H9 (cell line): ENCODE results near the gene SH3GL2. TPM values are rescaled to one million over a fixed set of nuclear protein-coding genes. Genes with fewer than 3 reads are reported as not detected.

ENCODE experiments used
- DNase-seq: peaks from one replicate; pipeline ENCODE4 v3.0.0-alpha.2; 2017
- H2AFZ ChIP-seq: one replicate; pipeline ENCODE4 v1.6.1; 2013; ENCODE audit warnings: mild to moderate bottlenecking, low read length, control low read depth, moderate library complexity
- H2AK5ac ChIP-seq: 2 replicates; pipeline ENCODE4 v1.6.1; 2013; ENCODE audit warnings: low read length, control low read depth, mixed read lengths; ENCODE audit not compliant: insufficient read length
- H2BK120ac ChIP-seq: one replicate; pipeline ENCODE4 v1.6.1; 2013; ENCODE audit warnings: low read depth, mild to moderate bottlenecking, low read length, control low read depth, inconsistent platforms; ENCODE audit not compliant: poor library complexity, severe bottlenecking
- H2BK12ac ChIP-seq: 2 replicates; pipeline ENCODE4 v1.6.1; 2013; ENCODE audit warnings: low read length, control low read depth, mixed read lengths, low read depth; ENCODE audit not compliant: insufficient read length
- H2BK15ac ChIP-seq: 2 replicates; pipeline ENCODE4 v1.6.1; 2013; ENCODE audit warnings: low read depth, low read length, control low read depth
- H2BK20ac ChIP-seq: one replicate; pipeline ENCODE4 v1.6.1; 2013; ENCODE audit warnings: low read depth, mild to moderate bottlenecking, low read length, control low read depth, inconsistent platforms; ENCODE audit not compliant: poor library complexity, severe bottlenecking
- H2BK5ac ChIP-seq: 2 replicates; pipeline ENCODE4 v1.6.1; 2013; ENCODE audit warnings: low read length, control low read depth, mixed read lengths; ENCODE audit not compliant: insufficient read length
- H3K14ac ChIP-seq: 2 replicates; pipeline ENCODE4 v1.6.1; 2013; ENCODE audit warnings: low read length, control low read depth; ENCODE audit not compliant: insufficient read depth
- H3K18ac ChIP-seq: 2 replicates; pipeline ENCODE4 v1.6.1; 2013; ENCODE audit warnings: low read depth, mild to moderate bottlenecking, mixed read lengths, low read length, control low read depth; ENCODE audit not compliant: insufficient read length
- H3K23ac ChIP-seq: 2 replicates; pipeline ENCODE4 v1.6.1; 2013; ENCODE audit warnings: low read length, control low read depth, mixed read lengths, low read depth; ENCODE audit not compliant: insufficient read length
- H3K23me2 ChIP-seq: 2 replicates; pipeline ENCODE4 v1.6.1; 2013; ENCODE audit warnings: low read depth, mild to moderate bottlenecking, mixed read lengths, low read length, control low read depth; ENCODE audit not compliant: insufficient read length, poor library complexity, severe bottlenecking
- H3K27ac ChIP-seq: 2 replicates; pipeline ENCODE4 v1.5.1; 2013; ENCODE audit warnings: low read length, control low read depth, mixed read lengths, low read depth; ENCODE audit not compliant: insufficient read length
- H3K27me3 ChIP-seq: 2 replicates; pipeline ENCODE4 v1.6.1; 2013; ENCODE audit warnings: low read length, control low read depth, inconsistent platforms; ENCODE audit not compliant: insufficient read depth
- H3K4ac ChIP-seq: 2 replicates; pipeline ENCODE4 v1.6.1; 2013; ENCODE audit warnings: low read depth, mild to moderate bottlenecking, control low read depth, inconsistent platforms, low read length, moderate library complexity
- H3K4me1 ChIP-seq: 2 replicates; pipeline ENCODE4 v1.6.1; 2013; ENCODE audit warnings: low read length, control low read depth, inconsistent platforms; ENCODE audit not compliant: insufficient read depth
- H3K4me2 ChIP-seq: 2 replicates; pipeline ENCODE4 v1.6.1; 2013; ENCODE audit warnings: low read length, control low read depth, mixed read lengths; ENCODE audit not compliant: insufficient read length, insufficient read depth
- H3K56ac ChIP-seq: 2 replicates; pipeline ENCODE4 v1.6.1; 2013; ENCODE audit warnings: low read depth, mild to moderate bottlenecking, mixed read lengths, low read length, control low read depth; ENCODE audit not compliant: insufficient read length
- H3K79me1 ChIP-seq: 2 replicates; pipeline ENCODE4 v1.6.1; 2013; ENCODE audit warnings: low read depth, mild to moderate bottlenecking, moderate library complexity, low read length, control low read depth, inconsistent platforms; ENCODE audit not compliant: insufficient read depth, poor library complexity, severe bottlenecking
- H3K79me2 ChIP-seq: 2 replicates; pipeline ENCODE4 v1.6.1; 2013; ENCODE audit warnings: low read length, control low read depth, inconsistent platforms; ENCODE audit not compliant: insufficient read depth
- H3K9ac ChIP-seq: 2 replicates; pipeline ENCODE4 v1.6.1; 2013; ENCODE audit warnings: low read length, control low read depth, mixed read lengths; ENCODE audit not compliant: insufficient read length; ENCODE audit errors: extremely low read depth
- H3K9me3 ChIP-seq: one replicate; pipeline ENCODE4 v1.6.1; 2013; ENCODE audit warnings: low read depth, low read length, inconsistent platforms; ENCODE audit not compliant: control insufficient read depth
- H3T11ph ChIP-seq: one replicate; pipeline ENCODE4 v1.6.1; 2013; ENCODE audit warnings: mild to moderate bottlenecking, low read length, control low read depth, inconsistent platforms
- H4K20me1 ChIP-seq: one replicate; pipeline ENCODE4 v1.6.1; 2013; ENCODE audit not compliant: control insufficient read depth, insufficient read length, insufficient read depth
- H4K5ac ChIP-seq: 2 replicates; pipeline ENCODE4 v1.6.1; 2013; ENCODE audit warnings: low read depth, mild to moderate bottlenecking, mixed read lengths, low read length, control low read depth; ENCODE audit not compliant: insufficient read length
- H4K8ac ChIP-seq: replicated peaks from 2 replicates; pipeline ENCODE4 v1.6.1; 2013; ENCODE audit warnings: low read length, control low read depth, mixed read lengths, low read depth; ENCODE audit not compliant: insufficient read length
- H4K91ac ChIP-seq: 2 replicates; pipeline ENCODE4 v1.6.1; 2013; ENCODE audit warnings: low read depth, mild to moderate bottlenecking, moderate library complexity, mixed read lengths, low read length, control low read depth; ENCODE audit not compliant: insufficient read length
- H3K27ac Mint-ChIP-seq, 3 experiments: 2 replicates in 2 of 3; 3 replicates in 1 of 3; pipeline ENCODE4 v1.8.0; 2020 to 2021; ENCODE audit warnings: mixed read lengths in 3 of 3, mild to moderate bottlenecking in 1 of 3, moderate library complexity in 1 of 3
- H3K27me3 Mint-ChIP-seq: 2 replicates; pipeline ENCODE4 v1.8.0; 2021; ENCODE audit warnings: low read depth, mild to moderate bottlenecking, moderate library complexity, mixed read lengths
- H3K36me3 Mint-ChIP-seq, 3 experiments: 2 replicates in 2 of 3; 3 replicates in 1 of 3; pipeline ENCODE4 v1.8.0; 2020 to 2021; ENCODE audit warnings: low read depth in 3 of 3, mixed read lengths in 3 of 3; ENCODE audit not compliant: insufficient read depth in 1 of 3
- H3K4me1 Mint-ChIP-seq, 2 experiments: 2 replicates each; pipeline ENCODE4 v1.8.0; 2020; ENCODE audit warnings: mixed read lengths in 2 of 2
- H3K4me3 Mint-ChIP-seq, 2 experiments: 2 replicates in 1 of 2; 3 replicates in 1 of 2; pipeline ENCODE4 v1.8.0; 2020 to 2021; ENCODE audit warnings: mild to moderate bottlenecking in 2 of 2, mixed read lengths in 2 of 2, moderate library complexity in 1 of 2
- H3K9me3 Mint-ChIP-seq, 2 experiments: 2 replicates in 1 of 2; 3 replicates in 1 of 2; pipeline ENCODE4 v1.8.0; 2020; ENCODE audit warnings: mild to moderate bottlenecking in 2 of 2, mixed read lengths in 2 of 2, moderate library complexity in 1 of 2
- WGBS: extraction: QIAGEN DNeasy Blood & Tissue Kit; methylation state at CpG from one replicate; pipeline ENCODE4 v1.1.7; 2013; ENCODE audit warnings: missing lambda C conversion rate, low lambda C conversion rate, mixed read lengths; ENCODE audit not compliant: insufficient read length; ENCODE audit errors: extremely low coverage; 5-methylcytosine and 5-hydroxymethylcytosine counted together
- total RNA-seq: library from RNA; stranded (reverse); gene quantifications from 2 replicates; pipeline ENCODE4 v1.2.1, GENCODE V29; 2021
- TF ChIP-seq, protein P1 (sequence below): fragments of 200-600 bp; sonication (generic); conservative IDR thresholded peaks from 3 replicates; pipeline ENCODE4 v1.8.0; 2021; ENCODE audit warnings: antibody characterized with exemption, mild to moderate bottlenecking

Gene SH3GL2
- total RNA-seq, 1 experiment from 2014 or later, result 6.5 TPM

DNA sequence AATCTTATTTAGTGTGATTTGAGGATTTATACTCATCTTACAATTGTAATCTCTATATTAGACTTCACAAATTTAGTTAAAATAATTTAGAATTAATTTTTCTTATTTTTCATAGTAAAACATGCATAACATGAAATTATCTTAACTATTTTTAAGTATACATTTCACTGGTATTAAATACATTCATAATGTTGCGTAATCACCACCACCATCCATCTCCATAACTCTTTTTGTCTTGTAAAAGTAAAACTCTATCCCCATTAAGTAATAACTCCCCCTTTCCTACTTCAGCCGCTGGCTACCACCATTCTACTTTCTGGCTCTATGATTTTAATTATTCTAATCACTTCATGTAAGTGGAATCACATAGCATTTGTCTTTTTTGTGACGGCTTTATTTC lies 193.4 kb downstream of the SH3GL2 start:
- Histone ChIP-seq H3K4me2 (no peak overlapping the region), H4K5ac (no peak overlapping the region), H3K9ac (no peak overlapping the region), H4K91ac (no peak overlapping the region), H2BK15ac (no peak overlapping the region), H3K18ac (no peak overlapping the region), H3K4ac (no peak overlapping the region), H2BK12ac (no peak overlapping the region), H3K23me2 (peaks cover 2% of the 10 kb centered on the region), H4K20me1 (no peaks in the 10 kb centered on the region), H3K23ac (no peak overlapping the region), H3T11ph (no peak overlapping the region), H4K8ac (no peak overlapping the region), H3K79me2 (no peaks in the 10 kb centered on the region), H2AK5ac (no peak overlapping the region), H3K56ac (no peak overlapping the region), H3K27me3 (no peaks in the 10 kb centered on the region), H2BK5ac (no peak overlapping the region), H3K9me3 (no peaks in the 10 kb centered on the region), H3K4me1 (no peaks in the 10 kb centered on the region), H3K27ac (no peak overlapping the region), H2AFZ (no peak overlapping the region), H3K14ac (no peak overlapping the region), H2BK120ac (no peak overlapping the region), H2BK20ac (no peak overlapping the region), H3K79me1 (no peaks in the 10 kb centered on the region)
- no peaks in the 10 kb centered on the region for H3K36me3 Mint-ChIP-seq
- no peak overlapping the region for H3K27ac Mint-ChIP-seq
- H3K4me1 Mint-ChIP-seq, result no peaks in the 10 kb centered on the region
- no peak overlapping the region for H3K4me3 Mint-ChIP-seq
- WGBS, result no CpG with 5 or more reads among the region's 3 CpGs
- H3K9me3 Mint-ChIP-seq, result no peaks in the 10 kb centered on the region
- TF ChIP-seq, protein P1, sequence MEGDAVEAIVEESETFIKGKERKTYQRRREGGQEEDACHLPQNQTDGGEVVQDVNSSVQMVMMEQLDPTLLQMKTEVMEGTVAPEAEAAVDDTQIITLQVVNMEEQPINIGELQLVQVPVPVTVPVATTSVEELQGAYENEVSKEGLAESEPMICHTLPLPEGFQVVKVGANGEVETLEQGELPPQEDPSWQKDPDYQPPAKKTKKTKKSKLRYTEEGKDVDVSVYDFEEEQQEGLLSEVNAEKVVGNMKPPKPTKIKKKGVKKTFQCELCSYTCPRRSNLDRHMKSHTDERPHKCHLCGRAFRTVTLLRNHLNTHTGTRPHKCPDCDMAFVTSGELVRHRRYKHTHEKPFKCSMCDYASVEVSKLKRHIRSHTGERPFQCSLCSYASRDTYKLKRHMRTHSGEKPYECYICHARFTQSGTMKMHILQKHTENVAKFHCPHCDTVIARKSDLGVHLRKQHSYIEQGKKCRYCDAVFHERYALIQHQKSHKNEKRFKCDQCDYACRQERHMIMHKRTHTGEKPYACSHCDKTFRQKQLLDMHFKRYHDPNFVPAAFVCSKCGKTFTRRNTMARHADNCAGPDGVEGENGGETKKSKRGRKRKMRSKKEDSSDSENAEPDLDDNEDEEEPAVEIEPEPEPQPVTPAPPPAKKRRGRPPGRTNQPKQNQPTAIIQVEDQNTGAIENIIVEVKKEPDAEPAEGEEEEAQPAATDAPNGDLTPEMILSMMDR, result no peak
- H3K27me3 Mint-ChIP-seq, result no peaks in the 10 kb centered on the region; the same call in 1 of the 2 replicates
- no peak for DNase-seq
